GM12878 (cell line): ENCODE measurements around the gene ADK. TPM values are rescaled to one million over a fixed set of nuclear protein-coding genes. Genes with fewer than 3 reads are reported as not detected.

Source experiments
- ASH2L ChIP-seq: fragments of 300-600, 200-600 bp; sonication (generic); IDR thresholded peaks from 2 replicates; pipeline ENCODE4 v1.6.1; 2017; ENCODE audit warnings: low read depth, mild to moderate bottlenecking, borderline replicate concordance
- BCLAF1 ChIP-seq: fragments of 450-650 bp; IDR thresholded peaks from 2 replicates; pipeline ENCODE4 v1.6.1; 2017; ENCODE audit warnings: antibody characterized with exemption, mild to moderate bottlenecking, moderate library complexity
- BHLHE40 ChIP-seq, 2 experiments: fragments of 450-650 bp in 1 of 2; IDR thresholded peaks; 2 replicates each; pipeline ENCODE4 v1.6.1; 2011 to 2017; ENCODE audit warnings: low read depth in 2 of 2, borderline replicate concordance in 1 of 2, improper control_type of control experiment in 1 of 2, low read length in 1 of 2, mild to moderate bottlenecking in 1 of 2
- CHD1 ChIP-seq: IDR thresholded peaks from 2 replicates; pipeline ENCODE4 v1.6.1; 2012; ENCODE audit warnings: low read depth, low read length, improper control_type of control experiment
- DPF2 ChIP-seq: fragments of 450-650 bp; IDR thresholded peaks from 2 replicates; pipeline ENCODE4 v1.6.1; 2017; ENCODE audit warnings: mild to moderate bottlenecking
- EGR1 ChIP-seq, 2 experiments: IDR thresholded peaks; 1 replicate in 1 of 2; 2 replicates in 1 of 2; pipeline ENCODE4 v1.6.1; 2011 to 2012; ENCODE audit warnings: low read depth in 2 of 2, low read length in 2 of 2, borderline replicate concordance in 1 of 2, mild to moderate bottlenecking in 1 of 2, moderate library complexity in 1 of 2
- IKZF1 ChIP-seq: fragments of 450-650 bp; conservative IDR thresholded peaks from 2 replicates; pipeline ENCODE4 v1.6.1; 2017; ENCODE audit warnings: antibody characterized with exemption, mild to moderate bottlenecking
- IRF4 ChIP-seq: IDR thresholded peaks from 2 replicates; pipeline ENCODE4 v1.6.1; 2011; ENCODE audit warnings: low read depth, low read length
- NFYA ChIP-seq: IDR thresholded peaks from 2 replicates; pipeline ENCODE4 v1.6.1; 2011; ENCODE audit warnings: low read depth, mild to moderate bottlenecking, low read length, improper control_type of control experiment, borderline replicate concordance
- NFYB ChIP-seq: IDR thresholded peaks from 2 replicates; pipeline ENCODE4 v1.6.1; 2011; ENCODE audit warnings: low read depth, mild to moderate bottlenecking, low read length, improper control_type of control experiment, moderate library complexity; ENCODE audit not compliant: insufficient read depth
- PAX5 ChIP-seq: IDR thresholded peaks from 2 replicates; pipeline ENCODE4 v1.6.1; 2011; ENCODE audit warnings: low read depth, low read length, borderline replicate concordance
- POLR2A ChIP-seq: IDR thresholded peaks from 2 replicates; pipeline ENCODE4 v1.6.1; 2011; ENCODE audit warnings: low read depth, mild to moderate bottlenecking, low read length
- RB1 ChIP-seq: fragments of 450-650 bp; formaldehyde crosslinking; IDR thresholded peaks from 2 replicates; pipeline ENCODE4 v1.6.1; 2017; ENCODE audit warnings: mild to moderate bottlenecking, borderline replicate concordance
- SMAD1 ChIP-seq: fragments of 450-650 bp; IDR thresholded peaks from 2 replicates; pipeline ENCODE4 v1.6.1; 2018; ENCODE audit warnings: mild to moderate bottlenecking, low read depth; ENCODE audit not compliant: partially characterized antibody
- TCF7 ChIP-seq: IDR thresholded peaks from 2 replicates; pipeline ENCODE4 v1.6.1; 2014; ENCODE audit warnings: antibody characterized with exemption, borderline replicate concordance
- ZNF24 ChIP-seq: fragments of 450-650 bp; IDR thresholded peaks from 2 replicates; pipeline ENCODE4 v1.6.1; 2017; ENCODE audit warnings: antibody characterized with exemption, mild to moderate bottlenecking
- polyA plus RNA-seq, 11 experiments: library from polyadenylated mRNA; depleted of rRNA in 4 of 11; unstranded in 6 of 11; stranded (reverse) in 5 of 11; fragments of >200 nt; fragmentation: Nextera tagmentation in 4 of 11; fragmentation: Illumina TruSeq in 1 of 11; extraction: Ambion mirVana in 4 of 11; extraction: Trizol in 1 of 11; gene quantifications; 1 replicate in 1 of 11; 2 replicates in 10 of 11; pipeline versions ENCODE4 v1.2.1 to v1.2.3, GENCODE V29; 2011 to 2016; ENCODE audit warnings: inconsistent platforms in 2 of 11, missing spikeins in 2 of 11, low read depth in 1 of 11
- total RNA-seq, 4 experiments: library from RNA; depleted of rRNA in 3 of 4; stranded (reverse); fragments of >200 nt in 3 of 4; fragmentation: Illumina TruSeq in 1 of 4; extraction: Trizol in 1 of 4; gene quantifications; 2 replicates each; pipeline versions ENCODE4 v1.2.1 to v1.2.3, GENCODE V29; 2013 to 2021
- TF ChIP-seq, protein P1 (sequence below): IDR thresholded peaks from 2 replicates; pipeline ENCODE4 v1.6.1; 2011; ENCODE audit warnings: borderline replicate concordance, low read depth, mild to moderate bottlenecking, moderate library complexity, low read length; ENCODE audit not compliant: insufficient read depth, poor library complexity, severe bottlenecking
- TF ChIP-seq, protein P2 (sequence below): IDR thresholded peaks from 2 replicates; pipeline ENCODE4 v1.6.1; 2011; ENCODE audit warnings: low read depth, mild to moderate bottlenecking, low read length, moderate library complexity, borderline replicate concordance; ENCODE audit errors: extremely low read depth

Gene ADK
- total and polyA plus RNA-seq, 10 of the 15 experiments (the other 5 are each of a cell fraction or from before 2014, with no cell fraction given): 42.0 to 151 (median 81.6) TPM

GRCh38 chr10:74681917-74682627 is 531.1 kb downstream of the ADK start (continued):
- no peak for TF ChIP-seq DPF2
- TF ChIP-seq, protein P1, sequence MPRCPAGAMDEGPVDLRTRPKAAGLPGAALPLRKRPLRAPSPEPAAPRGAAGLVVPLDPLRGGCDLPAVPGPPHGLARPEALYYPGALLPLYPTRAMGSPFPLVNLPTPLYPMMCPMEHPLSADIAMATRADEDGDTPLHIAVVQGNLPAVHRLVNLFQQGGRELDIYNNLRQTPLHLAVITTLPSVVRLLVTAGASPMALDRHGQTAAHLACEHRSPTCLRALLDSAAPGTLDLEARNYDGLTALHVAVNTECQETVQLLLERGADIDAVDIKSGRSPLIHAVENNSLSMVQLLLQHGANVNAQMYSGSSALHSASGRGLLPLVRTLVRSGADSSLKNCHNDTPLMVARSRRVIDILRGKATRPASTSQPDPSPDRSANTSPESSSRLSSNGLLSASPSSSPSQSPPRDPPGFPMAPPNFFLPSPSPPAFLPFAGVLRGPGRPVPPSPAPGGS: no peak
- no peak for TF ChIP-seq ZNF24
- no peak for TF ChIP-seq BHLHE40 (IDR thresholded peaks at IDR 0.05; ENCODE audit: borderline replicate concordance in 1 of 2, low read depth in 2 of 2, low read length in 1 of 2)
- 0 out of 2 replicates have a peak, but pooled peaks have one; percentile 30 for TF ChIP-seq TCF7
- TF ChIP-seq NFYB: no peak
- TF ChIP-seq NFYA: no peak
- no peak for TF ChIP-seq ASH2L
- no peak for TF ChIP-seq RB1
- no peak for TF ChIP-seq IRF4
- no peak for TF ChIP-seq CHD1
- TF ChIP-seq SMAD1: no peak
- TF ChIP-seq, protein P2, sequence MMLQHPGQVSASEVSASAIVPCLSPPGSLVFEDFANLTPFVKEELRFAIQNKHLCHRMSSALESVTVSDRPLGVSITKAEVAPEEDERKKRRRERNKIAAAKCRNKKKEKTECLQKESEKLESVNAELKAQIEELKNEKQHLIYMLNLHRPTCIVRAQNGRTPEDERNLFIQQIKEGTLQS: no peak
- TF ChIP-seq BCLAF1: no peak
- no peak for TF ChIP-seq IKZF1
- no peak for TF ChIP-seq EGR1 (IDR thresholded peaks at IDR 0.05; ENCODE audit: borderline replicate concordance in 1 of 2, low read depth in 2 of 2, low read length in 2 of 2)
- TF ChIP-seq PAX5: no peak
- TF ChIP-seq POLR2A: no peak
